ENCODE measurements around the gene PCBP3.

The PCBP3 gene

GRCh38 chr21:45764792-45765191 is 121.3 kb downstream of the PCBP3 start:
- DNase-seq, result no peak

- DNase-seq, result no peak
Measured at GRCh38 chr21:45765375-45765774, 121.8 kb downstream of the PCBP3 start.

- no peak for DNase-seq
Measured at GRCh38 chr21:45766055-45766454, 122.5 kb downstream of the PCBP3 start.

- DNase-seq, result no peak
Measured at GRCh38 chr21:45766501-45766900, 123.0 kb downstream of the PCBP3 start.

- no peak for DNase-seq
Measured at GRCh38 chr21:45767071-45768006, 123.8 kb downstream of the PCBP3 start.

GRCh38 chr21:45768011-45768739 is 124.7 kb downstream of the PCBP3 start:
- DNase-seq, result no peak

- DNase-seq, result no peak
Measured at GRCh38 chr21:45768740-45769048, 125.2 kb downstream of the PCBP3 start.

GRCh38 chr21:45769294-45769693 is 125.8 kb downstream of the PCBP3 start:
- DNase-seq, result no peak

- no peak for DNase-seq
Measured at GRCh38 chr21:45769896-45770295, 126.4 kb downstream of the PCBP3 start.

- DNase-seq, result no peak
Measured at GRCh38 chr21:45772180-45772579, 128.7 kb downstream of the PCBP3 start.

GRCh38 chr21:45774291-45774690 is 130.8 kb downstream of the PCBP3 start:
- DNase-seq, result peak; percentile 30

- no peak for DNase-seq
Measured at GRCh38 chr21:45776971-45777370, 133.4 kb downstream of the PCBP3 start.

GRCh38 chr21:45778686-45779085 is 135.2 kb downstream of the PCBP3 start:
- no peak for DNase-seq

- DNase-seq, result no peak
Measured at GRCh38 chr21:45779226-45779625, 135.7 kb downstream of the PCBP3 start.

- no peak for DNase-seq
Measured at GRCh38 chr21:45780647-45781046, 137.1 kb downstream of the PCBP3 start.

GRCh38 chr21:45781741-45782140 is 138.2 kb downstream of the PCBP3 start:
- no peak for DNase-seq

- DNase-seq, result no peak
Measured at GRCh38 chr21:45786660-45787059, 143.1 kb downstream of the PCBP3 start.

GRCh38 chr21:45787371-45787770 is 143.8 kb downstream of the PCBP3 start:
- DNase-seq, result no peak

- DNase-seq, result no peak
Measured at GRCh38 chr21:45788198-45788597, 144.7 kb downstream of the PCBP3 start.

GRCh38 chr21:45788637-45789506 is 145.3 kb downstream of the PCBP3 start:
- no peak for DNase-seq

- DNase-seq, result no peak
Measured at GRCh38 chr21:45790427-45790826, 146.9 kb downstream of the PCBP3 start.

GRCh38 chr21:45791562-45792418 is 148.3 kb downstream of the PCBP3 start:
- DNase-seq, result no peak
